CD4-positive, alpha-beta T cell treated with Interleukin-15 for 1 hour (primary cell): ENCODE results near the gene GIPC1.
A peak's percentile ranks its signal among the peaks of the same experiment; 100 is the strongest.

Source experiments
- DNase-seq: peaks from one replicate; pipeline ENCODE4 v3.0.0-alpha.2; 2020

Gene GIPC1

DNA sequence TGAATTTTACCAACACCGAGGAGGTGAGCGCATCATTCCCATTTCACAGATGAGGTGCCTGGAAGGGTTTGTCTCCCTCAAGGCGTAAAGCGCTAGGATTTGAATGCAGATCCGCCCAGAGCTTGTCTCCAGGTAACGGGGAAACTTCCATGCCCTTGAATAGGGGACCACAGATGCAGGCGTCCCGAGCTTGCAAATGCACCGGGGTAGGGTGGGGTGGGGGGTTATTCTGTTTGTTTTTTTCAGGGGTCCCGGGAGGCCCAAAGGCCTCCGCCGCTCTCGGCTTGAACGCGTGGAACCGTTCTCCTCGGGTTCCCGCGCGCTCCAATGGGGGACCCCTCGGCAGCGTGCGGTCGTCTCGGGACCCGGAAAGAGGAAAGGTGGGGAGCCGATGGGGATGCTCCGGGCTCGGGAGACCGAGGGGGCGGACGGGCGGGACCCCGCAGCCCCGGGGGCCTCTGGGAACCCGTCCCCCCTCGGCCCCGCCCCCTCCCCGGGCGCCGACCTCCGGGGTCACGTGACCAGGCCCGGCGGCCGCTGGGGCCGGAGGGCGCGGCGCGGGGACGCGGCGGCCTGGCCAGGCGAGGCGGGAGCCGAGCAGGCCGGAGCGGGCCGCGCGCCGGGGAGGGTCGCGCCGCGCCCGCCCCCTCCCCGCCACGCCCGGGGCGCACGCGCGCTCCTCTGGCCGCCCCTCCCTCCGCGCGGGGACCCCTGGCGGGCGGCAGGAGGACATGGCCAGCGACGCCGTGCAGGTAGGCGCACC lies 63.0 kb downstream of the GIPC1 start, which contains the start of gene PKN1:
Gene PKN1 (plus strand): TSS at position 516 of the 763 bp plus-strand sequence. CDS start 216 bp downstream, at position 732.
- peak; percentile 52 for DNase-seq

- DNase-seq, result no peak
Observed at GRCh38 chr19:14430712-14431111, 65.2 kb downstream of the GIPC1 start.

DNA sequence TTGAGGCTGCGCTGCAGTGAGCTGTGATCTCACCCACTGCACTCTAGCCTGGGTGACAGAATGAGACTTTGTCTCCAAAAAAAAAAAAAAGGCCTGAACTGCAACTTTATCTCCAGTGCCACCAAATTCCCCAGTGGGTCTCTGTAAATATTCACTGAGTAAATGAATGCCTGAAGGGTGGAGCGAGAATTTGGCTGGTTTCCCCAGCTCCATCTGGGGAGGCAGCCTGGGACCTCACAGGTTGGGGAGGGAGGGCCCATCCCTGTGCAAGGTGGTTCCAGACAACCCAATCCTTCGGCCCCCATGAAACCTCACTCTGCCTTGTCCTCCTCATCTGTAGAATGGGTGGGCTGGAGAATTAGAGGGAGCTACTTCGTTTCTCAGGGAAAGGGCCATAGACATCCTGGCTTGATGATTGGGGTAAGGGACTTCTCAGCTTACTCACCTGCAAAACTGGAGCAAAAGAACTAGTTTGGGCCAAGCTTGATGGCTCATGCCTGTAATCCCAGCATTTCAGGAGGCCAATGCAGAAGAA lies 67.0 kb downstream of the GIPC1 start:
- DNase-seq, result no peak
